ENCODE results near the gene RBM33. TPM values are rescaled to one million over a fixed set of nuclear protein-coding genes. Genes with fewer than 3 reads are reported as not detected.

RBM33 gene
- total RNA-seq, 2 experiments from 2014 or later = 81.4 to 85.6 TPM

Other genes with a start within 250 kb of the RBM33 start
- gene EN2, start 186.5 kb upstream of the RBM33 start, total RNA-seq = not detected
- gene CNPY1, start 98.1 kb upstream of the RBM33 start, total RNA-seq = not detected
- gene SHH, start 167.8 kb downstream of the RBM33 start, total RNA-seq = under 1 TPM in 1 of 2 experiments, not detected in 1; 0.08 TPM

Data from activated CD8-positive, alpha-beta T cell treated with anti-CD3 and anti-CD28 coated beads, Interleukin-2, amount 10 ng/mL, durations not matched to agents 7 days and 5 days (primary cell).